Stomach (tissue), 4 donors: ENCODE measurements around the gene ATL1.
A peak's percentile ranks its signal among the peaks of the same experiment; 100 is the strongest.

ENCODE experiments used
- CTCF ChIP-seq, 7 experiments: fragments of 450-650 bp in 4 of 7; fragments of 200-600 bp in 3 of 7; sonication (generic) in 3 of 7; IDR thresholded peaks; one replicate each; pipeline ENCODE4 v1.5.1; 2016 to 2019; ENCODE audit warnings: antibody characterized with exemption in 7 of 7, control low read depth in 2 of 7, mild to moderate bottlenecking in 1 of 7
- POLR2A ChIP-seq, 4 donors: fragments of 450-650 bp; IDR thresholded peaks; one replicate each; pipeline ENCODE4 v1.6.1; 2016; ENCODE audit warnings: antibody characterized with exemption in 4 of 4, control low read depth in 2 of 4, mild to moderate bottlenecking in 1 of 4, moderate library complexity in 1 of 4

GRCh38 chr14:50542941-50543418 lies 17.0 kb upstream of the ATL1 start:
- TF ChIP-seq POLR2A (IDR thresholded peaks at IDR 0.05) (no peak), CTCF (IDR thresholded peaks at IDR 0.05) (peak in 5 of 7 experiments; percentile 15 to 62 (median 50))
